Measurements from ENCODE around the gene RPGRIP1L. TPM values are rescaled to one million over a fixed set of nuclear protein-coding genes. Genes with fewer than 3 reads are reported as not detected.

RPGRIP1L gene
- total and polyA plus RNA-seq, 2 of the 13 experiments (the other 11 are each of a cell fraction or from before 2014, with no cell fraction given) = 5.0 to 13.5 TPM

GRCh38 chr16:53703590-53704444 lies at the start of gene RPGRIP1L, which contains the start of gene FTO (continued):
- no peak for TF ChIP-seq SMAD9 (CRISPR knock-in tag; IDR thresholded peaks at IDR 0.05)
- peak; percentile 78; the same call in 1 of the 2 replicates for TF ChIP-seq ZNF839 (CRISPR knock-in tag; IDR thresholded peaks at IDR 0.05; ENCODE audit: borderline replicate concordance)
- TF ChIP-seq ATF7 (IDR thresholded peaks at IDR 0.05) = no peak
- peak; percentile 75; the same call in 1 of the 2 replicates for TF ChIP-seq ATF7 (CRISPR knock-in tag; IDR thresholded peaks at IDR 0.05)
- TF ChIP-seq KDM5A (IDR thresholded peaks at IDR 0.05; ENCODE audit: borderline replicate concordance, low read length) = no peak
- TF ChIP-seq BATF2 (CRISPR knock-in tag; IDR thresholded peaks at IDR 0.05) = no peak
- TF ChIP-seq, protein P1, sequence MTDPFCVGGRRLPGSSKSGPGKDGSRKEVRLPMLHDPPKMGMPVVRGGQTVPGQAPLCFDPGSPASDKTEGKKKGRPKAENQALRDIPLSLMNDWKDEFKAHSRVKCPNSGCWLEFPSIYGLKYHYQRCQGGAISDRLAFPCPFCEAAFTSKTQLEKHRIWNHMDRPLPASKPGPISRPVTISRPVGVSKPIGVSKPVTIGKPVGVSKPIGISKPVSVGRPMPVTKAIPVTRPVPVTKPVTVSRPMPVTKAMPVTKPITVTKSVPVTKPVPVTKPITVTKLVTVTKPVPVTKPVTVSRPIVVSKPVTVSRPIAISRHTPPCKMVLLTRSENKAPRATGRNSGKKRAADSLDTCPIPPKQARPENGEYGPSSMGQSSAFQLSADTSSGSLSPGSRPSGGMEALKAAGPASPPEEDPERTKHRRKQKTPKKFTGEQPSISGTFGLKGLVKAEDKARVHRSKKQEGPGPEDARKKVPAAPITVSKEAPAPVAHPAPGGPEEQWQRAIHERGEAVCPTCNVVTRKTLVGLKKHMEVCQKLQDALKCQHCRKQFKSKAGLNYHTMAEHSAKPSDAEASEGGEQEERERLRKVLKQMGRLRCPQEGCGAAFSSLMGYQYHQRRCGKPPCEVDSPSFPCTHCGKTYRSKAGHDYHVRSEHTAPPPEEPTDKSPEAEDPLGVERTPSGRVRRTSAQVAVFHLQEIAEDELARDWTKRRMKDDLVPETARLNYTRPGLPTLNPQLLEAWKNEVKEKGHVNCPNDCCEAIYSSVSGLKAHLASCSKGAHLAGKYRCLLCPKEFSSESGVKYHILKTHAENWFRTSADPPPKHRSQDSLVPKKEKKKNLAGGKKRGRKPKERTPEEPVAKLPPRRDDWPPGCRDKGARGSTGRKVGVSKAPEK (CRISPR knock-in tag; IDR thresholded peaks at IDR 0.05; ENCODE audit: borderline replicate concordance) = no peak; the same call in 1 of the 2 replicates
- peak; percentile 83 for TF ChIP-seq ZZZ3 (CRISPR knock-in tag; IDR thresholded peaks at IDR 0.05; ENCODE audit: borderline replicate concordance)
- TF ChIP-seq SUZ12 (IDR thresholded peaks at IDR 0.05; ENCODE audit: low read depth, low read length) = peak; percentile 95
- no peak for TF ChIP-seq KAT2B (IDR thresholded peaks at IDR 0.05; ENCODE audit: borderline replicate concordance, low read depth, low read length)
- TF ChIP-seq RFXANK (CRISPR knock-in tag; IDR thresholded peaks at IDR 0.05) = peak; percentile 64; the same call in 1 of the 2 replicates
- TF ChIP-seq ZC3H13 (CRISPR knock-in tag; IDR thresholded peaks at IDR 0.05) = 0 out of 2 replicates have a peak, but pooled peaks have one; percentile 43
- peak; percentile 98 for TF ChIP-seq ZNF605 (CRISPR knock-in tag; IDR thresholded peaks at IDR 0.05)
- no peak for TF ChIP-seq ZNF234 (CRISPR knock-in tag; conservative IDR thresholded peaks at IDR 0.05)
- peak; percentile 89 for TF ChIP-seq MYPOP (CRISPR knock-in tag; IDR thresholded peaks at IDR 0.05)
- TF ChIP-seq ARNTL (CRISPR knock-in tag; IDR thresholded peaks at IDR 0.05) = no peak
- no peak for TF ChIP-seq MTA3 (CRISPR knock-in tag; IDR thresholded peaks at IDR 0.05)
- peak; percentile 80; the same call in 1 of the 2 replicates for TF ChIP-seq BRF2 (CRISPR knock-in tag; IDR thresholded peaks at IDR 0.05)
- no peak for TF ChIP-seq PLRG1 (conservative IDR thresholded peaks at IDR 0.05)
- peak; percentile 73; the same call in 1 of the 2 replicates for TF ChIP-seq ZNF546 (CRISPR knock-in tag; conservative IDR thresholded peaks at IDR 0.05)
- no peak for TF ChIP-seq HOXD1 (CRISPR knock-in tag; IDR thresholded peaks at IDR 0.05)
- TF ChIP-seq EED (CRISPR knock-in tag; IDR thresholded peaks at IDR 0.05) = no peak
- TF ChIP-seq, protein P2, sequence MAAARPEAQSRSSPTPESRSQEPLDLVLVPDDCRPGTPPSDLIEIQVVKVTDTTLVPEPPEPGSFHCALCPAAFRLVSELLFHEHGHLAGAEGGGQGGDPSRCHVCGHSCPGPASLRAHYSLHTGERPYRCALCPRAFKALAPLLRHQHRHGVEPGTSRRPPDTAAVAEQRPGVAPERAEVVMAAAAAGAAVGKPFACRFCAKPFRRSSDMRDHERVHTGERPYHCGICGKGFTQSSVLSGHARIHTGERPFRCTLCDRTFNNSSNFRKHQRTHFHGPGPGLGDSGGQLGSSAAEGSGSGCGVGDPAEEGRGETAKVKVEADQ (CRISPR knock-in tag; IDR thresholded peaks at IDR 0.05; ENCODE audit: borderline replicate concordance) = peak; percentile 60; the same call in 1 of the 2 replicates
